Pancreas (tissue), 10 donors: ENCODE data around the gene CYB561A3. TPM values are rescaled to one million over a fixed set of nuclear protein-coding genes. Genes with fewer than 3 reads are reported as not detected.

ENCODE experiments used
- ATAC-seq, 4 donors: fragments of 200-7000 bp; cut with Tn5 transposase; one replicate each; pipeline versions ENCODE4 v1.8.0 to v1.9.1; 2020; ENCODE audit warnings: mild to moderate bottlenecking in 4 of 4, moderate library complexity in 4 of 4
- DNase-seq, 6 donors: peaks; one replicate each; pipeline ENCODE4 v3.0.0-alpha.2; 2020
- FAIRE-seq: peaks from 2 replicates; lab custom pipeline; 2012; peaks lifted over from hg19 to GRCh38; lab: Jason Lieb, UNC
- H3K27ac ChIP-seq, 4 donors: fragments of 200-600 bp; sonication (generic); 1 replicate in 3 of 4; 2 replicates in 1 of 4; pipeline versions ENCODE4 v1.5.0 to v1.8.0; 2020
- H3K27me3 ChIP-seq, 4 donors: fragments of 200-600 bp; one replicate each; pipeline ENCODE4 v1.8.0; 2021
- H3K36me3 ChIP-seq, 3 donors: fragments of 200-600 bp; sonication (generic) in 1 of 3; one replicate each; pipeline versions ENCODE4 v1.5.0 to v1.8.0; 2020 to 2021
- H3K4me1 ChIP-seq, 3 donors: fragments of 200-600 bp; one replicate each; pipeline ENCODE4 v1.8.0; 2021
- H3K4me3 ChIP-seq, 4 donors: fragments of 200-600 bp; sonication (generic) in 2 of 4; one replicate each; pipeline versions ENCODE4 v1.5.0 to v1.8.0; 2020 to 2021
- H3K9me3 ChIP-seq, 4 donors: fragments of 200-600 bp; one replicate each; pipeline ENCODE4 v1.8.0; 2021
- WGBS, 2 donors: extraction: QIAGEN DNeasy Blood & Tissue Kit; methylation state at CpG; one replicate each; pipeline ENCODE4 v1.1.7; 2013; 5-methylcytosine and 5-hydroxymethylcytosine counted together
- intact Hi-C, 3 donors: fragments of 100-400 bp; cut with DNase I; formaldehyde crosslinking; loops; one replicate each; pipeline versions ENCODE4 v1.11.1 to v1.14.2; 2022
- polyA plus RNA-seq, 2 donors: library from polyadenylated mRNA; stranded (reverse); fragments of 200-250 nt; gene quantifications; one replicate each; pipeline ENCODE4 v1.2.3, GENCODE V29; 2013
- total RNA-seq, 6 donors: library from RNA; stranded (reverse); fragmentation: NEBNext Ultra II Directional in 4 of 6; extraction: Animal tissue kit (Norgen Biotek cat#: 25700) in 4 of 6; gene quantifications; one replicate each; pipeline versions ENCODE4 v1.2.1 to v1.2.4, GENCODE V29; 2021 to 2023
- TF ChIP-seq, protein P1 (sequence below), 4 donors: fragments of 200-600 bp; sonication (generic) in 3 of 4; IDR thresholded peaks; one replicate each; pipeline versions ENCODE4 v1.5.0 to v1.8.0; 2021; ENCODE audit warnings: antibody characterized with exemption in 4 of 4
- donor health status: healthy with polysubstance abuse.
- donor health status: DM: no; HTN: no; CAD: no; lungs with moderate emphysema.
- donor health status: DM: no; HTN: no; CAD: no.
- donor health status: control.
- donor health status: control.
- donor health status: Bipolar disorder and iron deficiency.
- donor health status: DM: yes; HTN: yes; CAD: no.
- donor health status: DM: no; HTN: no; CAD: no.
- donor health status: DM: no; HTN: no; CAD: no.
- donor health status: DM: yes; HTN: yes; CAD: no.

Gene CYB561A3
- total and polyA plus RNA-seq, 8 donors, result 14.8 to 26.2 (median 22.1) TPM

DNA sequence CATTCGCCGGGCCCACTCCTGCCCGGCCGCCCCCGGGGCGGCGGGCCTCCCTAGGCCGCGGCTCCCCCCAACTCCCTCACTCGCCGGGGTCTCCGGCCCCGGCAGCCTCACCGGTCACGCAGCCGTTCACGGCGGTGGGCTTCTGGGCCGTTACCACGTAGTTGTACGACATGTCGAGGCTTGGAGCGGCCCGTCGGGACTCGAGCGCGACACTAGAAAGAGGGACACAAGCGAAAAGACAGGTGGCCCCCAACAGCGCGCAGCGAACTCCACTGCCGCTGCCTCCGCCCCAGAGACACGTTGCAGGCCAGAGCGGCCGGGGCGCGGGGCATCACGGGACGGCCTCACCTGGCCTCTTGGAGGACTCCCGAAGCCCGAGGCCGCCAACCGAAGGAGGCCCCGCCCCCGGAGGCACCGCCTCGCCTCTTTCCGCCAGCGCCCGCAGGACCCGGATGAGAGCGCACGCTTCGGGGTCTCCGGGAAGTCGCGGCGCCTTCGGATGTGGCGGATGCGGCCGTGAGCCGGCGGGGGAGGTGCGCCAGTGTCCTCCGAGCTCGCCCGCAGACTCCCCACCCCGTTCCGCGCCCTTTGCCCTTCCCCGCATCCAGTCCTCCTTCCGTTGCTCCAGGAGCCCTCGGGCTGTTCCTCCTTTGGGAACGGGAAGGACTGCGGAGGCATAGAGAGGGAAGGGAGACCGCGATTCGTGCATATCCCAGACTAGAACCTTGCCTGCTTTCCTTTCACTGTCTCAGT lies 28.7 kb downstream of the CYB561A3 start, which contains the start of the genes DDB1 and TKFC:
Gene DDB1 (minus strand): TSS at position 309 of the 753 bp plus-strand sequence. CDS start 137 bp downstream, at position 172.
Gene TKFC (plus strand): TSS at position 432 of the 753 bp plus-strand sequence. CDS start 1,501 bp downstream, outside the sequence.
- no peaks in the 10 kb centered on the region for H3K9me3 ChIP-seq
- no peaks in the 10 kb centered on the region for H3K27me3 ChIP-seq
- TF ChIP-seq, protein P1, sequence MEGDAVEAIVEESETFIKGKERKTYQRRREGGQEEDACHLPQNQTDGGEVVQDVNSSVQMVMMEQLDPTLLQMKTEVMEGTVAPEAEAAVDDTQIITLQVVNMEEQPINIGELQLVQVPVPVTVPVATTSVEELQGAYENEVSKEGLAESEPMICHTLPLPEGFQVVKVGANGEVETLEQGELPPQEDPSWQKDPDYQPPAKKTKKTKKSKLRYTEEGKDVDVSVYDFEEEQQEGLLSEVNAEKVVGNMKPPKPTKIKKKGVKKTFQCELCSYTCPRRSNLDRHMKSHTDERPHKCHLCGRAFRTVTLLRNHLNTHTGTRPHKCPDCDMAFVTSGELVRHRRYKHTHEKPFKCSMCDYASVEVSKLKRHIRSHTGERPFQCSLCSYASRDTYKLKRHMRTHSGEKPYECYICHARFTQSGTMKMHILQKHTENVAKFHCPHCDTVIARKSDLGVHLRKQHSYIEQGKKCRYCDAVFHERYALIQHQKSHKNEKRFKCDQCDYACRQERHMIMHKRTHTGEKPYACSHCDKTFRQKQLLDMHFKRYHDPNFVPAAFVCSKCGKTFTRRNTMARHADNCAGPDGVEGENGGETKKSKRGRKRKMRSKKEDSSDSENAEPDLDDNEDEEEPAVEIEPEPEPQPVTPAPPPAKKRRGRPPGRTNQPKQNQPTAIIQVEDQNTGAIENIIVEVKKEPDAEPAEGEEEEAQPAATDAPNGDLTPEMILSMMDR (IDR thresholded peaks at IDR 0.05), result no peak
- peaks cover 0 to 8% (median 4%) of the 10 kb centered on the region in 3 donors for H3K36me3 ChIP-seq
- FAIRE-seq, result no peak
- H3K4me1 ChIP-seq, result peaks cover 22 to 36% (median 27%) of the 10 kb centered on the region in 3 donors
- peak; percentile 94 to 96 (median 94) for ATAC-seq
- peak within 1 kb of the TSS; percentile 66 to 98 (median 83) for H3K4me3 ChIP-seq
- peak within 1 kb of the TSS; percentile 76 to 89 (median 85) for H3K27ac ChIP-seq
- peak; percentile 94 to 98 (median 96) for DNase-seq
- intact Hi-C loops, result no loop called here
- WGBS, 2 donors, result 0% methylated on average over 59 to 81 of the region's 81 CpGs

DNA sequence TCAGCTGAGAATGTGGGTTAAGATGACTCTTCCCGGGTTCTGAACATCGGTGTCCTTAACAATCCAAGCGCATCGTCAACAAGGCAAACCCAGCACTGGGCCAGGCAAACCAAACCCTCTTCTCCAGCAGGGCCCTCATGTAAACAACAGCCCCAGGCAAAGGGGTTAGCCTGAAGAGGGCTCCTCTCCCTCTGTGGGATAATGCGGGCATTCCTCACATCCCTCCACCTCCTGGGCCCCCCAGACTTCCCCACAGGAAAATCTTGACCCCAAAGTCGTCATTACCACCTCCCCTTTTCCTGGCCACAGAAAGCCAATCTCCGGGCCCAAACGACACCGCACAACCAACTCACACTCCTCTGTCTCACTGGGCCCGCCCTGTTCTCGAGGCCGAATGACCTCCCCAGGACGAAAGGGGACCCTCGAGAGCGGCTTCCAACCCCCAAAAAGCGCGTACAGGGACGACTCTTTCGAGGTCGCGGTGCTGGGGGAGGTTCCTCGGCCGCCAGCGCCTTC lies 29.3 kb downstream of the CYB561A3 start:
- H3K27ac ChIP-seq, result peak overlapping the region; percentile 76 to 89 (median 85)
- no peaks in the 10 kb centered on the region for H3K27me3 ChIP-seq
- intact Hi-C loops, result no loop called here
- peaks cover 22 to 36% (median 27%) of the 10 kb centered on the region in 3 donors for H3K4me1 ChIP-seq
- no peak for FAIRE-seq
- H3K4me3 ChIP-seq, result peak overlapping the region; percentile 66 to 98 (median 83)
- TF ChIP-seq, protein P1 (IDR thresholded peaks at IDR 0.05), result no peak
- H3K36me3 ChIP-seq, result peaks cover 0 to 8% (median 7%) of the 10 kb centered on the region in 3 donors
- 0 to 1% methylated on average over 22 to 24 of the region's 24 CpGs for WGBS, 2 donors
- no peak for ATAC-seq
- DNase-seq, result no peak
- H3K9me3 ChIP-seq, result no peaks in the 10 kb centered on the region

DNA sequence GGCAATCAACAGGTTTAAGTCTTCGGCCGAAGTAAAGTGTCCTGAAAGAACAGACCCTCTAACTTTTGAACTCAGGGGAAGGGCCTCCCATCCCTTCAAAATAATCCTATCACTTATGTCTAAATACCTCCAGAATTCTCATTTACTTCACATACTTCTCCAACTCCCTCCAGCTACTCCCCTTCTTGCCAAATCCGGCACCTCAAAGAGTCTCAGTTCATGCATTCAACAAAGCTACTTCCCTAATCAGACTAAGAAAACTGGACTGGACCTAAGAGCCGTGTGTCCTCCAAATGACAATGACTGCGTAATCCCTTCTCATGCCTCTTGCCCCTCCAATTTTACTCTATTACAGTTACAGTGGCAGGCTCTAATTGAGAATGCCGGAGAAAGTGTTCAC lies 30.0 kb downstream of the CYB561A3 start:
- Histone ChIP-seq H3K4me1 (peaks cover 22 to 36% (median 27%) of the 10 kb centered on the region in 3 donors), H3K4me3 (peak overlapping the region in 2 of 4 donors; percentile 68 to 98), H3K9me3 (no peaks in the 10 kb centered on the region), H3K36me3 (peaks cover 0 to 9% (median 8%) of the 10 kb centered on the region in 3 donors), H3K27me3 (no peaks in the 10 kb centered on the region), H3K27ac (no peak overlapping the region)
- ATAC-seq, result no peak
- FAIRE-seq, result no peak
- 37 to 45% methylated on average over 6 of the region's 6 CpGs for WGBS, 2 donors
- TF ChIP-seq, protein P1 (IDR thresholded peaks at IDR 0.05), result no peak
- intact Hi-C loops, result no loop called here
- DNase-seq, result no peak

DNA sequence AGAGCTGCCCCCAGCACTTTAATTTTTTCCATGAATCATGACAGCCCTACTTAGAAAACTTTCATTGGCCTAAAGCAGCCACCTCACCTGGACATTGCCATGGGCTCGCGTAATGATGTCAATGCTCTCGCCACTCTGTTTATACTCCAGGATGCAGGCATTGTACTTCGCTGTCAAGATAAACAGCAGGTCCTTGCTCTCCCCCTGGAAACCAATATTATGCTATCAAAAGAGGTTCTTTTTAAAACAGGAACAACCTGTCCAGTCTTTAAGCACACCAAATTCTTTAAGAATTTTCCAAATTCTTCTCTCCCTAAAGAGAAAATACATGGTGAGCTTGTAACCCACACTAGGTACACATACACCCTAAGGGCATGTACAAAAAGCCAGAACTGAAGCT lies 31.8 kb downstream of the CYB561A3 start:
- no peak for FAIRE-seq
- H3K27ac ChIP-seq, result no peak overlapping the region
- intact Hi-C loops, result no loop called here
- ATAC-seq, result no peak
- no peaks in the 10 kb centered on the region for H3K9me3 ChIP-seq
- peaks cover 0 to 20% (median 15%) of the 10 kb centered on the region in 3 donors for H3K36me3 ChIP-seq
- TF ChIP-seq, protein P1 (IDR thresholded peaks at IDR 0.05), result no peak
- H3K4me3 ChIP-seq, result no peak overlapping the region
- no peak for DNase-seq
- H3K4me1 ChIP-seq, result peaks cover 11 to 20% (median 18%) of the 10 kb centered on the region in 3 donors
- 86 to 88% methylated on average over 4 of the region's 4 CpGs for WGBS, 2 donors
- H3K27me3 ChIP-seq, result no peaks in the 10 kb centered on the region
